Stimulated activated CD8-positive, alpha-beta memory T cell treated with anti-CD3 and anti-CD28 coated beads, Interleukin-7, amount 100 ng/mL, for 24 hours (primary cell): ENCODE measurements around the gene OR2A25.

Experiments used
- DNase-seq: peaks from one replicate; pipeline ENCODE4 v3.0.0-alpha.2; 2020; ENCODE audit warnings: low read depth

OR2A25 gene

DNA sequence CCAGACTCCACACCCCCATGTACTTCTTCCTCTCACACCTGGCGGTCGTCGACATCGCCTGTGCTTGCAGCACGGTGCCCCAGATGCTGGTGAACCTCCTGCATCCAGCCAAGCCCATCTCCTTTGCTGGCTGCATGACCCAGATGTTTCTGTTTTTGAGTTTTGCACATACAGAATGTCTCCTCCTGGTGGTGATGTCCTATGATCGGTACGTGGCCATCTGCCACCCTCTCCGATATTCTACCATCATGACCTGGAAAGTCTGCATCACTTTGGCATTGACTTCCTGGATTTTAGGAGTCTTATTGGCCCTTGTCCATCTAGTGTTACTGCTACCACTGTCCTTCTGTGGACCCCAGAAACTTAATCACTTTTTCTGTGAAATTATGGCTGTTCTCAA lies 4.8 kb downstream of the OR2A25 start:
- no peak for DNase-seq

DNA sequence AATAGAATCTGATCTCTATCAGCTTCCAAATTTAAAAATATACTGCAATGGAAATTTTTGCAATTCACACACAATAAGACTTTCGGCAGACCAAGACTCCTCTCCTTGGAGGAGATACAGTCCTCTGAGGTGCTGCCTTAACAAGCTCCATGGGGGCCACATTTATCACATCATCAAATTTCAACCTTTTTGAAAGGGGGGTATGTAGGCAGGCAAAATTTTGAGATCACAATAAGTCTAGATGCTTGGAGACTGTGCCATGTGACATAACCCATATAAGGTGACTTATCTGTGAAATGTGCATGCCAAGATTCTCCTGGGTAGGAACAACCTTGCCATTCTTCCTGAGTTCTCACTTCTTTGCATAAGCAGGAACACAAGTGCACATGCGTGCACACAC lies 16.4 kb downstream of the OR2A25 start, which contains the start of gene OR2A12:
Gene OR2A12 (plus strand): TSS at position 301 of the 400 bp plus-strand sequence. CDS start 8,830 bp downstream, outside the sequence.
- no peak for DNase-seq

DNA sequence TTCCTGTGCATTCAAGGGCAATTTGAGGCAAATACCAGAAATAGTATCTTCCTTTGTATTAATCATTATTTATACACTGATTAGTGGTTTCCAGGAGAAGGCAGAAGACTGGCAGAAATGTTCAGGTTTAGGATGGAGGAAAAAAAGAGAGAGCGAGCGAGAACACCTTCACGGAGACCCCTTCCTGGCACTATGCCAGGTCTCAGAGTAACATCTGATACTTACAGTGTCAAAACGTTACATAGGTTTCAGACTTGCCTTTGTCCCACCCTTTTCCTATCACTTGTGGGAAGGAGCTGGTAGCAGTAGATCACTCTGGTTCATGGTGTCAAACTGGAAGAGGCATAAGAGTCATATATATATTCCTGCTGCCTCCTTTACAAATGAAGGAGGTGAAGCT lies 17.1 kb downstream of the OR2A25 start:
- DNase-seq, result no peak

DNA sequence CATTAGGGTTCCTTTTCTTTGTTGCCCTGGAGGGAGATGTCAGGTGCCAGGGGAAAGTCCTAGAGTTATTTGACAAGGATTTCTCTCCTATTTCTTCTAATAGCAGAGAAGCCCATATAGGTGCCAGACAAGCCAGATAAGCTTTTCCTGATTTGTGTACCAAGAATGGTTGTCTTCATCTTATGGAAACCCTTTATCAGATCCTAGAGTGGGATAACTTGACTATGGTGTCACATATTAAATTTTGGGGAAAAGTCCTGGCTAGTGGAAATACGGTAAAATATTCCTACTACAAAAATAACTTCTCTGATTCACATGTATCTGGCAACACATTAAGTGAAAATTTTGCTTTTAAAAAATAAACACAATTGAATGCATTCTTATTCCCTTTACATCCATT lies 17.6 kb downstream of the OR2A25 start:
- DNase-seq, result no peak

DNA sequence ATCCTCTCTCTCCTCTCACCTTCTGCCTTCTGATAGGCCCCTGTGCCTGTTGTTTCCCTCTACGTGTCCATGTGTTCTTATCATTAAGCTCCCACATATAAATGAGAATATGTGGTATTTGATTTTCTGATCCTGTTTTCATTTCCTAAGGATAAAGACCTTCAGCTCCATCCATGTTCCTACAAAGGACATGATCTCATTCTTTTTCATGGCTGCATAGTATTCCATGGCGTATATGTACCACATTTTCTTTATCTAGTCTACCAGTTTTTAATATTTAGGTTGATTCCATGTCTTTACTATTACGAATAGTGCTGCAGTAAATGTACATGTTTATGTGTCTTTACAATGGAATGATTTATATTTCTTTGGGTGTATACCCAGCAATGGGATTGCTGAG lies 21.1 kb downstream of the OR2A25 start:
- no peak for DNase-seq

GRCh38 chr7:144098776-144099175 lies 29.2 kb downstream of the OR2A25 start:
- no peak for DNase-seq

GRCh38 chr7:144100607-144101006 lies 31.0 kb downstream of the OR2A25 start:
- no peak for DNase-seq

GRCh38 chr7:144102041-144102440 lies 32.4 kb downstream of the OR2A25 start:
- DNase-seq, result no peak

DNA sequence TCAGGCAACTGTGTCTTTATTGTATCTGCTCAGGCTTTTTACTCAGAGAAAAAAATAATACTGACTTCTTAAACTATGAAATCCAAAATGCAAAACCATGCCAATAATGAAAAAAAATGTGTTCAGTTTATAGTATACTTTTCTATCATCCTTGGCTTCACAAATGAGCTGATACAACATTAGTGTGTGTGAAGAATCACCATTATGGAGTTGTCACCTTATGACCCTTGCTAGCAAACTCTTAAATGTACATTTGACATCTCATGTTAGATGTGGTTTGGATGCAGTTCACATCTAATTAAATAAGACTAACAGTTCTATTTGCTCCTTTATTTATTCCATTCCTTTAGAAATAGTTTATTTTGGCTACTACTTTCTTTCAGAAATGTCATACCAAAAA lies 35.6 kb downstream of the OR2A25 start:
- DNase-seq, result no peak

GRCh38 chr7:144109283-144109682 lies 39.7 kb downstream of the OR2A25 start, which contains the start of gene OR2A2:
Gene OR2A2 (plus strand): TSS chr7:144109583. CDS start chr7:144109583, 0 bp downstream.
- DNase-seq, result no peak

DNA sequence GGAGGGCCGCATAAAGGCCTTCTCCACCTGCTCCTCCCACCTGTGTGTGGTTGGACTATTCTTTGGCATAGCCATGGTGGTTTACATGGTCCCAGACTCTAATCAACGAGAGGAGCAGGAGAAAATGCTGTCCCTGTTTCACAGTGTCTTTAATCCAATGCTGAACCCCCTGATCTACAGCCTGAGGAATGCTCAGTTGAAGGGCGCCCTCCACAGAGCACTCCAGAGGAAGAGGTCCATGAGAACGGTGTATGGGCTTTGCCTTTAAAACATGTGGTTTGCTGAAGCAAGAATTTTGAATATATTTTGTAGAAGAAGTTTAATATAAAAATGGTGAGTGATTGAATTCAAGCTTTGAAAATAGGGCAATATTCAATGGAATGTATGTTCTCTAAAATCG lies 40.7 kb downstream of the OR2A25 start:
- no peak for DNase-seq

DNA sequence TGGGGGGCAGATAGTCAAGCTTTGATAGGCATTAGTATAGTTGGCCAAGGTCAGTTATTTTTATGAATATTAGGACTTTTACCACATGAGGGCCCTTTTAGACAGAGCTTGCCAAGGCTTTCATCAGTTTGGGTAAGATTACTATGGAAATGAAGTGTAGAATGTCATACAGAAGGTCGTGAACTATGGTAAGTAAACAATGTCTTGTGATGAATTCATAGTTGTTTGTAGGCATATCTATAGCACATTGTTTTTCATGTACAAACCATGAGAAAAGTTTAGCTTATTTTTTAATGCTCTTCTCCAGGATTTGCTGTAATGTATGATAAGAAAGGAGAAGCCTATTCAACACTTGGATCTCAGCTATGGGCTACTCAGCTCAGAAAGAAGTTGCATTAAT lies 44.0 kb downstream of the OR2A25 start:
- DNase-seq, result no peak

- no peak for DNase-seq
These were observed 48.7 kb downstream of the OR2A25 start for GRCh38 chr7:144118341-144118740.

DNA sequence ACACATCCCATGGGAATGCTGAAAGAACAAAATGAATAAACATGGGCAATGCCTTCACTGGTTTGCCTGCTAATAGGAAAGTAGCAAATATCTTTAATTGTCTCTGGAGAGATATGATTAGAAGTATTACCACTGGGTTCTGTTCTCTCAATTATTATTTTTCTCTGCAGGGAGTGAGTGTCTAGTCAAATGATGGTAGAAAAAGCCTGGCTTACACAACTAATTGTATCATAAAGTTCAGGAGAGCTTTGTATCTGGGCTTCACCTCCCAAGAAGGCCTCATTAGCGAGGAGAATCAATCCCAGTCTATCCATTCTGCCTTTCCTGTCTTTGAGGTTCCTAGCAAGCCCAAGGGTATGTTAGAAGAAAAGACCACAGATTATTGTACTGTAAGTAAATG lies 53.3 kb downstream of the OR2A25 start, which contains the start of gene OR2A14:
Gene OR2A14 (plus strand): TSS at position 301 of the 400 bp plus-strand sequence. CDS start 5,937 bp downstream, outside the sequence.
- no peak for DNase-seq
